HG03520 (cell line): ENCODE results near the gene MS4A7.
A peak's percentile ranks its signal among the peaks of the same experiment; 100 is the strongest.

Source experiments
- ATAC-seq: cut with Tn5 transposase; IDR thresholded peaks from one replicate; pipeline ENCODE4 v1.9.1; 2021; ENCODE audit warnings: mild to moderate bottlenecking, moderate library complexity; ENCODE audit not compliant: unreplicated experiment

Gene MS4A7

GRCh38 chr11:60370811-60371298 lies 7.5 kb upstream of the MS4A7 start:
- ATAC-seq = no peak

- ATAC-seq = no peak
These were observed 6.9 kb upstream of the MS4A7 start for GRCh38 chr11:60371386-60371785.

- no peak for ATAC-seq
These were observed 6.5 kb upstream of the MS4A7 start for GRCh38 chr11:60371854-60372253.

GRCh38 chr11:60372767-60373166 lies 5.6 kb upstream of the MS4A7 start:
- no peak for ATAC-seq

GRCh38 chr11:60375316-60375715 lies 3.0 kb upstream of the MS4A7 start:
- no peak for ATAC-seq

GRCh38 chr11:60376601-60377000 lies 1.7 kb upstream of the MS4A7 start:
- ATAC-seq = no peak

GRCh38 chr11:60377401-60378136 lies 763 bp upstream of the MS4A7 start:
- no peak for ATAC-seq

GRCh38 chr11:60389279-60389910 lies 11.1 kb downstream of the MS4A7 start:
- ATAC-seq = peak; percentile 90

GRCh38 chr11:60390419-60390818 lies 12.1 kb downstream of the MS4A7 start:
- no peak for ATAC-seq

- no peak for ATAC-seq
These were observed 14.0 kb downstream of the MS4A7 start for GRCh38 chr11:60392361-60392760.

- no peak for ATAC-seq
These were observed 14.7 kb downstream of the MS4A7 start for GRCh38 chr11:60393016-60393415.

GRCh38 chr11:60394666-60395380 lies 16.5 kb downstream of the MS4A7 start:
- no peak for ATAC-seq

- no peak for ATAC-seq
These were observed 18.1 kb downstream of the MS4A7 start, which contains the start of gene MS4A14 for GRCh38 chr11:60396382-60396781. TSS of gene MS4A14 (plus strand) at chr11:60396459. CDS start at chr11:60396579, 120 bp downstream.

- no peak for ATAC-seq
These were observed 18.5 kb downstream of the MS4A7 start for GRCh38 chr11:60396799-60397198.

GRCh38 chr11:60420015-60420414 lies 41.7 kb downstream of the MS4A7 start:
- no peak for ATAC-seq

GRCh38 chr11:60422609-60423008 lies 44.3 kb downstream of the MS4A7 start:
- ATAC-seq = no peak

- ATAC-seq = no peak
These were observed 50.2 kb downstream of the MS4A7 start for GRCh38 chr11:60428517-60428916.

GRCh38 chr11:60429272-60429671 lies 50.9 kb downstream of the MS4A7 start, which contains the start of gene MS4A5:
TSS of gene MS4A5 (plus strand) at chr11:60429572. CDS start at chr11:60429675, 103 bp downstream.
- ATAC-seq = no peak

- no peak for ATAC-seq
These were observed 52.9 kb downstream of the MS4A7 start for GRCh38 chr11:60431251-60431650.

GRCh38 chr11:60433401-60433800 lies 55.1 kb downstream of the MS4A7 start:
- ATAC-seq = no peak
